ENCODE measurements around the gene SSR1. TPM values are rescaled to one million over a fixed set of nuclear protein-coding genes. Genes with fewer than 3 reads are reported as not detected.

Gene SSR1
- total RNA-seq, 6 experiments from 2014 or later: 60.8 to 110 (median 90.5) TPM

DNA sequence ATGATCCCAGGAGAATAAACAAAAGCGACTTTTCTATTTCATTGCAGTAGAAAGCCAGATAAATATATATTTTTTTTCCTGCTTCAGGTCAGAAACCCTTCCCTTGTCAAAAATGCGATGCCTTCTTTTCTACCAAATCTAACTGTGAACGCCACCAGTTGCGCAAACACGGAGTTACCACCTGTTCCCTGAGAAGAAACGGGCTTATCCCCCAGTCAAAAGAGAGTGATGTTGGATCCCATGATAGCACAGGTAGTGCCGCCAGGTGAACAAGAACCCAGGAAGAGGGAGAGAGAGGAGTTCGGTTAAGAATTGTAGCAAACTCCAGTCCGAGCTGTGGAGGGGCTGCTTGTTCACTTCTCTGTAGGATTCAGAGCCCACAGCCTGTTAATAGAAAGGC lies 72.6 kb downstream of the SSR1 start:
- Histone ChIP-seq H3K36me3 (peaks cover 0 to 16% (median under 1%) of the 10 kb centered on the region in 4 donors), H3K27ac (peak overlapping the region in 2 of 3 donors; percentile 90 to 91), H3K9me3 (no peaks in the 10 kb centered on the region), H3K27me3 (no peaks in the 10 kb centered on the region), H3K4me1 (peaks cover 0 to 84% (median 35%) of the 10 kb centered on the region in 4 donors), H3K4me3 (no peak overlapping the region)
- TF ChIP-seq CTCF (IDR thresholded peaks at IDR 0.05) (no peak), POLR2A (IDR thresholded peaks at IDR 0.05) (no peak)
- intact Hi-C loops (cut with DNase I): loop anchor here in 1 of 2 donors (10.0 kb wide), 1 partner anchor 506 kb away; no protein-coding TSS in a partner anchor
- 76% methylated on average over 9 of the region's 9 CpGs for WGBS (ENCODE audit: insufficient coverage, low coverage, low lambda C conversion rate, missing lambda C conversion rate)
- peak in 1 of 3 donors; percentile 20 for DNase-seq
- ATAC-seq: no peak

DNA sequence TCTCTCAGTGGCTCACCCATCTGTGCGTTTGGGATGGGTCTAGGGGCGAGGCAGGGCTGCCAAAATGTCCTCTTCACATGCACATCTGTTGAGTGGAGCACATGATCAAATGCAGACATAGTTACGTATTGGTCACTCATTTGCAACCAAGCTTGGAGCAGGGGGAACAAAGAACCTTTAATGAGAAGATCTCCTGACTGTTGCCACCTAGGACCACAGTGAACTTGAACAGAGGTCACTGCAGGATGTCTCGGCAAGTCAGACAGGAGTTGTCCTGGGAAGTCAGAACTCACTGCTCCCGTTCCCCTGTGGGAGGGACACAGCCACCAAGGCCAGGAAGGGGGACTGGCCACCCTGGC lies 73.4 kb downstream of the SSR1 start:
- Histone ChIP-seq H3K36me3 (peaks cover 0 to 12% (median 4%) of the 10 kb centered on the region in 4 donors), H3K27me3 (no peaks in the 10 kb centered on the region), H3K4me3 (no peak overlapping the region), H3K27ac (peak overlapping the region; percentile 40 to 90 (median 61)), H3K9me3 (no peaks in the 10 kb centered on the region), H3K4me1 (peaks cover 0 to 92% (median 39%) of the 10 kb centered on the region in 4 donors)
- intact Hi-C loops (cut with DNase I): loop anchor here in 1 of 2 donors (10.0 kb wide), 1 partner anchor 75 kb away; no protein-coding TSS in a partner anchor
- ATAC-seq (no peak), DNase-seq (peak in 1 of 3 donors; percentile 43)
- WGBS (ENCODE audit: insufficient coverage, low coverage, low lambda C conversion rate, missing lambda C conversion rate): 60% methylated on average over 2 of the region's 5 CpGs
- TF ChIP-seq CTCF (IDR thresholded peaks at IDR 0.05) (no peak), POLR2A (IDR thresholded peaks at IDR 0.05) (no peak)

- ATAC-seq (peak; percentile 67 to 79 (median 74)), DNase-seq (peak; percentile 94 to 97 (median 97))
- TF ChIP-seq CTCF (IDR thresholded peaks at IDR 0.05) (peak; percentile 71 to 83 (median 76)), POLR2A (IDR thresholded peaks at IDR 0.05) (no peak)
- Histone ChIP-seq H3K4me1 (peaks cover 0 to 94% (median 40%) of the 10 kb centered on the region in 4 donors), H3K4me3 (no peak overlapping the region), H3K36me3 (peaks cover 0 to 13% (median 4%) of the 10 kb centered on the region in 4 donors), H3K27ac (peak overlapping the region; percentile 40 to 90 (median 61)), H3K27me3 (no peaks in the 10 kb centered on the region), H3K9me3 (no peaks in the 10 kb centered on the region)
- WGBS (ENCODE audit: insufficient coverage, low coverage, low lambda C conversion rate, missing lambda C conversion rate): 31% methylated on average over 3 of the region's 10 CpGs
- intact Hi-C loops (cut with DNase I): loop anchor here in 1 of 2 donors (10.0 kb wide), 1 partner anchor 74 kb away; no protein-coding TSS in a partner anchor
These were observed 74.0 kb downstream of the SSR1 start for GRCh38 chr6:7238900-7239589.

GRCh38 chr6:7238526-7238899 lies 74.5 kb downstream of the SSR1 start:
- Histone ChIP-seq H3K36me3 (peaks cover 0 to 17% (median 4%) of the 10 kb centered on the region in 4 donors), H3K27me3 (no peaks in the 10 kb centered on the region), H3K27ac (peak overlapping the region; percentile 40 to 90 (median 61)), H3K4me3 (no peak overlapping the region), H3K9me3 (no peaks in the 10 kb centered on the region), H3K4me1 (peaks cover 0 to 89% (median 40%) of the 10 kb centered on the region in 4 donors)
- WGBS (ENCODE audit: insufficient coverage, low coverage, low lambda C conversion rate, missing lambda C conversion rate): 81% methylated on average over 4 of the region's 5 CpGs
- DNase-seq (no peak), ATAC-seq (no peak)
- TF ChIP-seq POLR2A (IDR thresholded peaks at IDR 0.05): no peak
- TF ChIP-seq CTCF (IDR thresholded peaks at IDR 0.05): no peak
- intact Hi-C loops (cut with DNase I): loop anchor here in 1 of 2 donors (10.0 kb wide), 1 partner anchor 74 kb away; no protein-coding TSS in a partner anchor

Measured in right lobe of liver (tissue), 6 donors.